Activated naive CD4-positive, alpha-beta T cell treated with anti-CD3 and anti-CD28 coated beads, Interleukin-2, amount 50 U/mL, for 24 hours (primary cell): ENCODE data around the gene AMOTL2.
A peak's percentile ranks its signal among the peaks of the same experiment; 100 is the strongest.

Source experiments
- H3K27ac Mint-ChIP-seq: one replicate; pipeline ENCODE4 v1.8.0; 2021; ENCODE audit warnings: mild to moderate bottlenecking, mixed read lengths
- H3K27me3 Mint-ChIP-seq: one replicate; pipeline ENCODE4 v1.8.0; 2021; ENCODE audit warnings: mixed read lengths
- H3K36me3 Mint-ChIP-seq: one replicate; pipeline ENCODE4 v1.8.0; 2021; ENCODE audit warnings: mixed read lengths
- H3K4me1 Mint-ChIP-seq: one replicate; pipeline ENCODE4 v1.8.0; 2021; ENCODE audit warnings: mixed read lengths
- H3K4me3 Mint-ChIP-seq: one replicate; pipeline ENCODE4 v1.8.0; 2021; ENCODE audit warnings: mild to moderate bottlenecking, mixed read lengths
- H3K9me3 Mint-ChIP-seq: one replicate; pipeline ENCODE4 v1.8.0; 2021; ENCODE audit warnings: mixed read lengths

Gene AMOTL2

DNA sequence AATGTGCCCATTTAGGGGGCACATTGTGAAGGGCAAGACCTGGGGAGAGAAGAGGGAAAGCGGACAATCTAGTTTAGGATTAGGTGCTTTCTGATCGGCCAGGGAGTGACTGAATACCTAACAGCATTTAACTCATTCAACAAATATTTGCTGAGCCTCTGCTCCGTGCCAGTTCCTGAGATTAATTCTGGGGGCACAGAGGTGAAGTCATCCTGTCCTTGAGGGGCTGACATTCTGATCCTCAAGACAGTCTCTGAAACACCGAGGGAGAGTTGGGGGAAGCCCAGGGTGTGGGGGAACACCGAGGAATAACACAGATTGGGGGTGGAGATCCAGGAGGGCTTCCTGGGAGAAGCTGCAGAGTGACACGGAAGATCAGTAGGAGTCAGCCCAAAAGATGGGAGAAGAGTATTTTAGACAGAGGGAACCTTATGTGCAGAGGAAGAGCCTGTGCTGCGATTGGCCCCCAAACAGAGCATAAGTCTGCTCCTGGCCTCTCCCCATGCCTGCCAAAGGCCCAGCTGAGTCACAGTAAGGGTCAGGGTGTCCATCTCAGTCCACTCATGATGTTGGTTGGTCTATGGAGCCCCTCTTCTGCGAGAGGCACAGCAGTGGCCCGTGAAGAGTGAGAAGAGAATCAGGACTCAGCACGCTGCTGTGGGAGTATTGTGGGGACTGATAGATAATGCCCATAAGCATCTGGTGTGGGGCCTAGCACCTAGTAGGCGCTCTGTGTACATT, 60.2 kb downstream of the AMOTL2 start:
- H3K4me3 Mint-ChIP-seq: no peak overlapping the region
- peaks cover 15% of the 10 kb centered on the region for H3K27me3 Mint-ChIP-seq
- H3K27ac Mint-ChIP-seq: peak overlapping the region; percentile 51
- no peaks in the 10 kb centered on the region for H3K4me1 Mint-ChIP-seq
- H3K36me3 Mint-ChIP-seq: no peaks in the 10 kb centered on the region
- H3K9me3 Mint-ChIP-seq: no peaks in the 10 kb centered on the region

DNA sequence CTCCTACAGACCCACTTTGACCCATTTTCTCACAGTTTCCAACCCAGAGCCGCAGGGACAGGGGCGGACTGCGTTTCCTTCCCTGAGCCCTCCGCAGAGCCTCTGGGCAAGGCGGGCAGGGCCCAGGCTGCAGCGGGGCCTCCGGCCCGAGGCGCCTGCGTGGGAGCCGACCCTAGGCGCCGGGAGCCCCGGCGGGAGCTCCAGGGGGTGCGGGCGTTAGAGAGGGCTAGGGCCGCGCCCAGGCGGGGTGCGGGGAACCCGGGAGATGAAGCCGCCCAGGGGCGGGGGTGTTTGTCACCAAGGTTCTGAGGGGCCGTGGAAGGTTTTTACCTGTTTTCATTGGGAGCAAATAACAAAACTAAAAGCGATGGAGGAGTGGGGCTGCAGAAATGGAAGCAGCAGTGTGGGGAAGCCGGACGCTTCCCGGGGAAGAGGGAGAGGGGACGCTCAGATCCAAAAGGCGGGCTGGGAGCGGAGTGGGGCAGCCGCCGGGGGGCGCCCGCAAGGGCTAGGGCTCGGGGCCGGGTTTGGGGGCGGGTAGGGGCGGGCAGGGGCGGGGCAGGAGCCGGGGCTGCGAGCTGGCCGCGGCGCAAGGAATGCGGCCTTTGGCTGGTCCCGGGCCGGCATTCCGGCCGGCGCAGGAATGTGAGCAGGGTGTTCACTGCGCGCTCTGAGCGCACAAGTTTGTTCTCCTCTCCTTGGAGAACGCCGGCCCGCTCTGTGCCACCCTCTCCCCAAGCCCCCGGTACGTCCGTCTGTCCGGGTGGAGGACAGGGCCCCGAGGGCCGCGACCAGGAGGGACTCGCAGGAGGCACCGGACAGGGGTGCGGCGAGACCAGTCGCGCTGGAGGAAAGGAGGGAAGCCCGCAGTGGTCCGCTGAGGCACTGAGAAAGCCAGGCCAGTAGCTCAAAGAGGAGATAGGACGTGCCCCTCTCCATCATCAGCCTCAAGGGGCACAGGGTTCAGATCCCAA, 61.1 kb downstream of the AMOTL2 start:
- Mint-ChIP-seq H3K27me3 (peaks cover 16% of the 10 kb centered on the region), H3K27ac (no peak overlapping the region), H3K36me3 (no peaks in the 10 kb centered on the region), H3K4me1 (peaks cover 2% of the 10 kb centered on the region), H3K4me3 (peak overlapping the region; percentile 54), H3K9me3 (no peaks in the 10 kb centered on the region)

DNA sequence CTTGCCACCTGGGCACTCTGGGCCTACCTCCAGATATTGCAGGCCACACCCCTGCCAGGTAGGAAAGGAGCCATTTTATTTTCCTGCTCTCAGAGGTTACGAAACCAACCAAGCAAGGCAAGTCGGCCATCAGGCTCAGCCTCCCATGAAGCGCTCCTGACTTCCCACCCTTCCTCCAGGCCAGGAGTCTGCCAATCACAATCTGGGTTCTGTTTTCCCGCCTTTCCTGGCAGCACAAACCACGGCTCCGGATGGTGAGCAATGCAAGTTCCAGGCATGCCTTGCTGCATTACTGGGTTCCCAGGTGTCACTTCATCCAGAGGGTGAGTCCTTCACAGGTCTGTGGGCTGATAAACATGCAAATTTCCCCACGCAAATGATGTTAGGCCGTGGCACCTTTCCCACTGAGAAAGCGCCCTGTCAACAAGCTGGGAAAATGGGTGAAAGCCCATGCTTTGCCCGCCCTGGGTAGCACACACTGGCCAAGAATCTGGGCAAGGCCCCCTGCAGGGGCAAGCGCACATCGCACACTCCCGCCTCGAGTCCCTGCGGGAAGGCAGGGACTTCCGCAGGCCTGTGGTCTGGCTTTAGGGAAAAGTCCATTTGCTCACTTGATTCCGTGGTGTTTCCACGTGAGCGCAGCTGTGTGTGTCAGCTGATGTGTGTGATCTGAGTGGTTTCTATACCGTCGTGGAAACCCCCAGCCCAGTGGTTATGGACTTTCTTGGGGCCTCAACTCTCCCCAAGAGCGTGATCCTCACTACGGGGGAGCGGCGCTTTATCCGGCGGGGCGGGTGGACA, 62.0 kb downstream of the AMOTL2 start:
- Mint-ChIP-seq H3K36me3 (no peaks in the 10 kb centered on the region), H3K9me3 (no peaks in the 10 kb centered on the region), H3K4me1 (peaks cover 4% of the 10 kb centered on the region), H3K4me3 (peak overlapping the region; percentile 54), H3K27me3 (peaks cover 19% of the 10 kb centered on the region), H3K27ac (no peak overlapping the region)

DNA sequence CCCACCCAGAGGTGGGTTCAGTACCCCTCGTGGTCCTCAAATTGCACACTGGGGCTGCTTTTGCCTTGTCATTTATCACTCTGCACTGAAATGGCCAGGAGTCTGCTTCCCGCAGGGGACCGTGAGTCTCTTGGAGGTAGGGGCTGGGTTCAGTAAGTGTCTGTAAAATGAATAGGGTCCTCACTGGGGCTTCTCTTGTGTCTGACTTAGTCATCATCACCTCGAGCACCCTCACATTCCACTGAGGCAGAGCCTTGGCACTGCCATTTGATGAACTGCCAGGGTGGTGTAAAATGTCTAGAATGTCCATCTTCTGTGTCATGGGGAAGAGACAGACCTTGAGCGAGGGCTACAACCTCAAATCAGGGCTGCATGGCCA, 62.6 kb downstream of the AMOTL2 start:
- no peak overlapping the region for H3K4me3 Mint-ChIP-seq
- no peak overlapping the region for H3K27ac Mint-ChIP-seq
- H3K9me3 Mint-ChIP-seq: no peaks in the 10 kb centered on the region
- peaks cover 4% of the 10 kb centered on the region for H3K4me1 Mint-ChIP-seq
- peaks cover 19% of the 10 kb centered on the region for H3K27me3 Mint-ChIP-seq
- H3K36me3 Mint-ChIP-seq: no peaks in the 10 kb centered on the region

DNA sequence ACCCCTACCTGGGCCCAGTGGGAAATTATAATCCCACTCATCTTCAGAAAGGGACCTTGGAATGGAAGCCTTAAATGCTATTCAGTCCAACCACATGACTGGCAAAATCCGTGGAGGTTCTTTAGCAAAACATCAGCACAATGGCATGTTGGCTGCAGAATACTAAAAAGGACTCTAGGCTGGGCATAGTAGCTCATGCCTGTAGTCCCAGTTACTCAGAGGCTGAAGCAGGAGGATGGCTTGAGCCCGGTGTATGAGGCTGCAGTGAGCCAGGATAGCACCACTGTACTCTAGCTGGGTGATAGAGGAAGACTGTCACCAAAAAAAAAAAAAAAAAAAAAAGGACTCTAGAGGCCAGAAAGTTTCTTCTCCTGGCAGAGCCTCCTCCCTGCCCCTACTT, 63.0 kb downstream of the AMOTL2 start:
- Mint-ChIP-seq H3K4me3 (no peak overlapping the region), H3K27ac (no peak overlapping the region), H3K9me3 (no peaks in the 10 kb centered on the region), H3K4me1 (peaks cover 4% of the 10 kb centered on the region), H3K36me3 (no peaks in the 10 kb centered on the region), H3K27me3 (peaks cover 19% of the 10 kb centered on the region)

DNA sequence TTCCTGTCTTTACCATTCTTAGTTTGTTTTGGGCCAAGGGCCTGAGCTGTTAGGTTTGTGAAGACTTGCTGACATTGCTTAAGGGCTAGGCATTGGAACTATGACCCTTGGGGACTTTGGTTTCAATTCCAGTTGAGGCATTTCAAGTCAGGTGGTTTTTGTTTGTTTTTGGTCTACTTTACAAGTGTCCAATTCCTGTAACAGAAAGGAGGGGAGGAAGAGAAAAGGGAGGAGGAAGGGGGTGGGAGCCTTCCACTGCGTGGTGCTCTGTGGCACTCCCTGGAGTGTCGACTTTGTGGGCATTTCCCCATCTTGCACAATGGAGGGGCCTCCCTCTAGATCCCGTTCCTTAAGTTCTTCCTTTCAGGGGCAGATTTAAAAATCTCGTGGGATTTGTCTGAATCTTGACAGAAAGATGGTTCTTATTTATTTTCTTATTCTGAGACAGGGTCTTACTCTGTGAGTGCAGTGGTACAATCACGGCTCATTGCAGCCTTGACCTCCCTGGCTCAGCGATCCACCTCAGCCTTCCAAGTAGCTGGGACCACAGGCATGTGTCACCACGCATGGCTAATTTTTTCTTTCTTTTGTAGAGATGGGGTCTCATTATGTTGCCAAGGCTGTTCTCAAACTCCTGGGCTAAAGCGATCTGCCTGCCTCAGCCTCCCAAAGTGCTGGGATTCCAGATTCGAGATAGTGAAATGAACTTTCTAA, 64.1 kb downstream of the AMOTL2 start:
- Mint-ChIP-seq H3K27ac (no peak overlapping the region), H3K4me1 (peaks cover 4% of the 10 kb centered on the region), H3K36me3 (no peaks in the 10 kb centered on the region), H3K27me3 (peaks cover 21% of the 10 kb centered on the region), H3K9me3 (no peaks in the 10 kb centered on the region), H3K4me3 (no peak overlapping the region)

DNA sequence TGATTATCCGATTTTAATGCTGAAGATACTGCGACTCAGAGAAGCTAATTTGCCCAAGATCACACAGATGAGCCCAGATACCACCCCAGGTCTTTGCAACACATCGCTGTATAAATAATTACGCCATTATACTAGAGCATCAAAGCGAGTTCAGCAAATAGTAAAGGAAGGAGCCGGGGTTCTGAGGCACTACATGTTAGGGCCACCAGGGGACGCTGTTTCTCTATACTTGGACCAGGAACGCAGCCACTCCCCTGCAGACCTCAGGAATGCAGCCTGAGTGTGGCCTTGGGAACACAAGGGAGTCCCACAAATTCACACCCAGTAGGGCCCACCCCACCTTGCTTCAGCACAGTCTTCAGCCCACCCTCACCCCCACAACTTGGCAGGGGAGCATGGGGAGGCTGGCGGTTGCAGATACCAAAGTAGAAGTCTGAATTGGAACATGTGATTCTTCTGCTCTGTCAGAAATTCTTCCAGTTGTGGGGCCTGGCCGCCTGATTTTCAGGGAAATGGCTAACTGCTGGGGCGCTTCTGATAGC, 65.8 kb downstream of the AMOTL2 start:
- Mint-ChIP-seq H3K4me1 (peaks cover 4% of the 10 kb centered on the region), H3K4me3 (no peak overlapping the region), H3K9me3 (no peaks in the 10 kb centered on the region), H3K36me3 (no peaks in the 10 kb centered on the region), H3K27ac (peak overlapping the region; percentile 51), H3K27me3 (peaks cover 13% of the 10 kb centered on the region)

DNA sequence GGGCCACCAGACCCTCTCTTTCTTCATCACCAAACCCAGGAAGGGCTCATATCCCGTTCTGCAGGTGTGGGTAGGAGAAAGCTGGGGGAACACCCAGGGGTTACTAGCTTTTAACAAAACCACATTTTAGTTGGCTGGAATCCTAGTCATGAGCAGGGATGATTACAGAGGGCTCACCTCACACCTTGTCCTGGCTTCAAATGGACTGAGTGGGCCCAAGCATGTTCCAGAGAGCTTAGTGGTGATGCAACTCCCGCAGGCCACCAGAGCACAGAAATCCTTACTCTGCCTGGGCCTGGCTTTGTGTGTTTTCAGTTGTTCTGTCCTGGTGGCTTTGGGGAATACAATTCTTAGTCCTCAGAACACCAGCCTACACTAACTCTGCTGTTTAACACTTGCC, 66.8 kb downstream of the AMOTL2 start:
- no peak overlapping the region for H3K27ac Mint-ChIP-seq
- no peak overlapping the region for H3K4me3 Mint-ChIP-seq
- no peaks in the 10 kb centered on the region for H3K36me3 Mint-ChIP-seq
- peaks cover 4% of the 10 kb centered on the region for H3K4me1 Mint-ChIP-seq
- no peaks in the 10 kb centered on the region for H3K9me3 Mint-ChIP-seq
- peaks cover 13% of the 10 kb centered on the region for H3K27me3 Mint-ChIP-seq

DNA sequence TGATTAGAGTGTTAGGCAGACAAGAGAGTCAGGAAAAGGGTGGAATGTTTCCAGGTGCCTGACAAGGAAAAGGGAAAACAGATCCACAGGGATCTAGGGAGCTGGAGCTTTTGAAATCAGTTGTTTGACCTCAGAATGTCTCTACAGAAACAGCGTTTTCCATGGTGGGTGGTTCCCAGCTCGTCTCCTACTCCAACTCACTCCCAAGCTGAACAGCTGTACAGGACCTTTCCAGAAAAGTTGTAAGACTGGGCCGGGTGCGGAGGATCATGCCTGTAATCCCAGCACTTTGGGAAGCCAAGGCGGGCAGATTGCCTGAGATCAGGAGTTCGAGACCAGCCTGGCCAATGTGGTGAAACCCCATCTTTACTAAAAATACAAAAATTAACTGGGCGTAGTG, 67.9 kb downstream of the AMOTL2 start:
- H3K4me1 Mint-ChIP-seq: peaks cover 4% of the 10 kb centered on the region
- H3K9me3 Mint-ChIP-seq: no peaks in the 10 kb centered on the region
- H3K27me3 Mint-ChIP-seq: peaks cover 9% of the 10 kb centered on the region
- H3K36me3 Mint-ChIP-seq: no peaks in the 10 kb centered on the region
- no peak overlapping the region for H3K27ac Mint-ChIP-seq
- no peak overlapping the region for H3K4me3 Mint-ChIP-seq
